Retinal pigment epithelial cell (primary cell): Measurements from ENCODE around the gene KIAA1217.
A peak's percentile ranks its signal among the peaks of the same experiment; 100 is the strongest.

ENCODE experiments used
- DNase-seq: peaks from one replicate; pipeline ENCODE4 v3.0.0-alpha.2; 2010; ENCODE audit warnings: low read depth
- H3K4me3 ChIP-seq: 2 replicates; pipeline ENCODE4 v1.5.1; 2011; ENCODE audit warnings: mild to moderate bottlenecking, low read length, control low read depth, moderate library complexity
- TF ChIP-seq, protein P1 (sequence below): conservative IDR thresholded peaks from 2 replicates; pipeline ENCODE4 v1.5.1; 2011; ENCODE audit warnings: low read depth, low read length, control low read depth, inconsistent platforms

Gene KIAA1217

DNA sequence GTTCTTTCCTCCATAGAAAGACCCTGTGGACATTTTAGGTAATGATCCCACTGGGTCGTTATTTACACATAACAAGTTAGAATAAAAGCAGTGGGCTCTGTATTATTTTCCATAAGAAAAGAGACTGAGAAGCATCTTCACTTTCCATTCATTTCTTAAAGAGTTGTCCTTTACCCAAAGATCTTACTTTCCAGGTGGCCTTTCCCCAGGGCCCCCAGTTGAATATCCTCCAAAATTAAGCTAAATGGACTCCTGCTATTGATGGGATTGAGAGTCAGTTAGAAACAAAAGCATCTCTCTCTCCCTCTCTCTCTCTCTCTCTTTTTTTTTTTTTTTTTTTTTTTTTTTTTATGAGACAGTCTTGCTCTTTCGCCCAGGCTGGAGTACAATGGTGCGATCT lies 224.8 kb downstream of the KIAA1217 start:
- TF ChIP-seq, protein P1, sequence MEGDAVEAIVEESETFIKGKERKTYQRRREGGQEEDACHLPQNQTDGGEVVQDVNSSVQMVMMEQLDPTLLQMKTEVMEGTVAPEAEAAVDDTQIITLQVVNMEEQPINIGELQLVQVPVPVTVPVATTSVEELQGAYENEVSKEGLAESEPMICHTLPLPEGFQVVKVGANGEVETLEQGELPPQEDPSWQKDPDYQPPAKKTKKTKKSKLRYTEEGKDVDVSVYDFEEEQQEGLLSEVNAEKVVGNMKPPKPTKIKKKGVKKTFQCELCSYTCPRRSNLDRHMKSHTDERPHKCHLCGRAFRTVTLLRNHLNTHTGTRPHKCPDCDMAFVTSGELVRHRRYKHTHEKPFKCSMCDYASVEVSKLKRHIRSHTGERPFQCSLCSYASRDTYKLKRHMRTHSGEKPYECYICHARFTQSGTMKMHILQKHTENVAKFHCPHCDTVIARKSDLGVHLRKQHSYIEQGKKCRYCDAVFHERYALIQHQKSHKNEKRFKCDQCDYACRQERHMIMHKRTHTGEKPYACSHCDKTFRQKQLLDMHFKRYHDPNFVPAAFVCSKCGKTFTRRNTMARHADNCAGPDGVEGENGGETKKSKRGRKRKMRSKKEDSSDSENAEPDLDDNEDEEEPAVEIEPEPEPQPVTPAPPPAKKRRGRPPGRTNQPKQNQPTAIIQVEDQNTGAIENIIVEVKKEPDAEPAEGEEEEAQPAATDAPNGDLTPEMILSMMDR: no peak
- no peak for DNase-seq
- H3K4me3 ChIP-seq: no peak overlapping the region

DNA sequence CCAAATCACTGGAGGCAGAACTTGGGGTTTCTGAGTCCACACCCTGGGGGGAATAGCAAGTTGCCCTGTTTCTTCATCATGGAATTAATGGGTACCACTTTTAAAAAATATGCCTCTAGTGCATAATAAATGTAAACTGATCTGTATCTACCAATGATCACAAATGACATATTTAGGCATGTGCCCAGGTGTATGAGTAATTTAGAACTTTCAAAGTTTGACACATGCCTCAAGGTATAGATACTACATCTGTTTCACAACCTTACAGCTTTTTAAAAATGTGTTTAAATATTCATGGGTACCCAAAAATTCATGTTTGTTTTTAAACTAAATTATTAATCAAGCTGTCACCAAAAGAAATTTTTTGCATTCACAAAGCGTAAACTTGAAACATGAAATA lies 226.0 kb downstream of the KIAA1217 start:
- no peak overlapping the region for H3K4me3 ChIP-seq
- DNase-seq: no peak
- TF ChIP-seq, protein P1: no peak

DNA sequence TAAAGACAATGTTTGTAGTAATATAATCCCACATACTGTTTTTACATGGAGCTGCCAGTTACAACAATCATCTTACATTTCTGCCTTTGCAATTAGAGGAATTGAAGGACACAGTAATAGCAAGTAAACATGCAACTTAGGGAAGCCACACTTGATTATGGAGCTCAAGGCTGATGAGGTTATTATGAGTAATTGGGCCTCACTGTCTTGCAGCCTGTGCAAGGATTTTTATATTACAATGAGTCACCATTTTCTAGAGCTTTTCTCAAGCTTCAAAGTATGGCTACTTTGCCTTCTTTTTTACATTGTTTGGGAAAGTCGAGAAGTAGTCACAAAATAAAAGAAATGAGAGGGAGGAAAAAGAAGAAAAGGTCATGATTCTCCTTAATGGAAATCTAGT lies 226.4 kb downstream of the KIAA1217 start:
- H3K4me3 ChIP-seq: no peak overlapping the region
- peak; percentile 81 for DNase-seq
- TF ChIP-seq, protein P1: no peak

DNA sequence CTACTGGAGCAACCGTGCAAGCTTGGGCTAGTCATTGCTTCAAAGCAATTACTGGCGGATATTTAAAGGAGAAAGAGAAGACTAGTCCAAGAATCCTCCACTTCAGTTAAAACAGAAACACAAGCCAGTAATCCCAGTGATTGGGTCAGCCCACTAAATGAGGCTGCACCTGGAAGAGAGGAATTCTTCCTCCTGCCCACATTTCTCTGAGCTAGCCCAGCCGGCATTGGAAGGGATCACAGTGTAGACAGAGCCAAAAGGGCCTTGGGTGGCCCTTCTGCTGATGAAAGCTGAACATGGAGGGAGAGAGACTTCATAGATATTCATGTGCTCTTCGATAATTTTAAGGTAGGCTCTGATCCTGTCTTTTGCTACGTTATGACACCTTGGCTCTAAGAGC lies 228.4 kb downstream of the KIAA1217 start:
- TF ChIP-seq, protein P1: no peak
- DNase-seq: no peak
- H3K4me3 ChIP-seq: no peak overlapping the region

DNA sequence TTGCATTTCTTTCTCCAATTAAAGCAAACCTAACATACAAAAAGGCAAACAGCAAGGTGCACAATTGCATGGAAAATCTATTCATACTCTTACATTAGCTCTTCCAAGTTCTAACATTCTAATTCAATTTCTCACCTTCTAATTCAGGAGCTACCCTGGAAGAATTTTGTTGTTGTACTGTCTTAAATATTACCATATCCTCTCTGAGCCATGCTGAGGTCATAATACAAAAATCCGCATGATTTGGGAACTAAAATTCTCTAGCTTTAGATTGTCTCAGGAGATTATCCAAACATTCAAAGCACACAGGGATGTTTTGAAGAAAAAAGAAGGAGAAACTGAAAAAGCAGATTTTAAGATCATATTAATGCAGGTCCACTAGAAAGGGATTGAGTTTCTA lies 229.9 kb downstream of the KIAA1217 start:
- peak; percentile 59 for DNase-seq
- TF ChIP-seq, protein P1: no peak
- no peak overlapping the region for H3K4me3 ChIP-seq

DNA sequence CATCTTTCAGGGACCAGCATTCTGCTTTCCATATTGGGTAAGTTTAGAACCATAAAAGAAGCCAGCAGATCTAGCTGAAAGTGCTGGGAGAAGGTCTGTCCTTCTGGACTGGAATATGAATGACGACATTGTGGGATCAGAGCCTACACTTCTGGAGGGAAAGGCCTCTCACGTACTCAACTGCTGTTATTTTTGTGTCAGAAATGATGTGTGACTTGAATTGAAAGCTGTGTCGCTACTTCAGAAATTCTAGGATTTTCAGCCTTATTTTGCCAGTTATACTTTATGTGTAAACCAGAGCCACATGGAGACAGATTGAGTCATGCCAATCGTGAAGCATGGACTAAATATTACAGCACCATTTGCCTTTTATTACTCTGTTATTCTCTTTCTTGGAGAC lies 231.0 kb downstream of the KIAA1217 start:
- no peak for DNase-seq
- TF ChIP-seq, protein P1: no peak
- no peak overlapping the region for H3K4me3 ChIP-seq

DNA sequence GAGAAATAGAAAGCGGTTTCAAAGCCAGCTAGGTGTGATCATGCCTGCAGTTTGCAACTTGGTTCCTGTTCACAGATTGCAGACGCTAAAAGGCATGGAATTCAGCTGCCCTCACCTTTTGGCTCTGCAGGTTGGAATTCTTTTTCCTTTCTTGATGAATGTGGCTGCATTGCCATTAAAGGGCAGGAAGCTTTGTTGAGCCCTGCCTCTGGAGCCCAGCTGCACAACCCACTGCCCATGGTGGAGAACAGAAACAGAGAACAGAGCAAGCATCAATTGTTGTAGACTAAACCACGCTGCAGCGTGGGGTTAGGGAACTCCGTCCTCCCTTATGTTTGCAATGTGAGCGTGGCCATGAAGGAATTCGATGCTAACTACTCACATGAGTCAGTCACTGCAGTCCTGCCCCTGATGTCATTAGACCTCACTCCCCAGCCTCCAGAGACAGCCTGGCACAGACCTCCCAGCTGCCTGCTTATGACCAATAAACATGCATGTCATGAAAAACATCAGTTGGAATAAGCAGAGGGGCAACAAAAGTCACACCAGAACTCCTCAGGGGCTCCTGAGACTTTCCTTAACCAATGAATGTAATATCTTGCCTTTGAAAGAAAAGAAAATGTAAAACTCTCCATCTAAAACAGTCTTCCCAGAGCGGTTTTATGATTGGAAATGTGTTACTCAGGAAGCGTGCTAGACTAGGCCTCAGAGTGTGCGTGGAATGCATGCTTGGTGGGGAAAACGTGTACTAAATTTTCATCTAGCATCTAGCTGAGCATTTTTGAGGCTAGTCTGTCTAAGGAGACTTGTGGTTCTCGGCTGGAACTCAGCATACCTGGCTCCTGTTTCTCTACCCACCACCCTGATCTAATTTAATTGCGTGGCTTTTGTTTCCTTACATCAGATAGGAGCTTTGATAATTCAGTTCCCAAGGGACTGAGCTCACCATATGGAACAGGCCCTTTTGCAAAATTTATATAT lies 232.2 kb downstream of the KIAA1217 start:
- no peak overlapping the region for H3K4me3 ChIP-seq
- TF ChIP-seq, protein P1: no peak
- DNase-seq: peak; percentile 82
